A549 (cell line): ENCODE data around the gene LASP1. TPM values are rescaled to one million over a fixed set of nuclear protein-coding genes. Genes with fewer than 3 reads are reported as not detected.
A peak's percentile ranks its signal among the peaks of the same experiment; 100 is the strongest.

Source experiments
- ATAC-seq, 2 experiments: fragments of 200-7000 bp in 1 of 2; fragments of >200 bp in 1 of 2; cut with Nextera tagmentation in 1 of 2; cut with Tn5 transposase in 1 of 2; 3 replicates each; pipeline versions ENCODE4 v1.8.0 to v1.9.1; 2018 to 2020; ENCODE audit warnings: mild to moderate bottlenecking in 1 of 2, moderate library complexity in 1 of 2
- CTCF ChIA-PET: fragments of 300-600 bp; sonication (Branson Sonifier 250); formaldehyde crosslinking; extraction: SDS; loops from one replicate; lab custom pipeline; 2021; ENCODE audit warnings: antibody characterized with exemption, inconsistent platforms; lab: Yijun Ruan, JAX
- POLR2A ChIA-PET: fragments of 350-600 bp; formaldehyde crosslinking; extraction: SDS; loops from one replicate; lab custom pipeline; 2021; ENCODE audit warnings: antibody characterized with exemption, inconsistent platforms; lab: Yijun Ruan, JAX
- DNase-seq, 2 experiments: peaks; one replicate each; pipeline versions ENCODE4 v3.0.0 to v3.0.0-alpha.2; 2011 to 2016; ENCODE audit warnings: low read depth in 1 of 2, low spot score in 1 of 2
- FAIRE-seq: peaks from 2 replicates; lab custom pipeline; 2011; peaks lifted over from hg19 to GRCh38; lab: Jason Lieb, UNC
- H3K27ac ChIP-seq, 2 experiments: fragments of >200 bp; sonication (Bioruptor Twin); formaldehyde crosslinking; 3 replicates each; pipeline ENCODE4 v1.5.1; 2016 to 2017
- H3K4me1 ChIP-seq: fragments of >200 bp; sonication (Bioruptor Twin); formaldehyde crosslinking; 3 replicates; pipeline ENCODE4 v1.6.1; 2016
- H3K4me2 ChIP-seq: fragments of >200 bp; sonication (Bioruptor Twin); formaldehyde crosslinking; 3 replicates; pipeline ENCODE4 v1.6.1; 2016
- H3K4me3 ChIP-seq: fragments of >200 bp; sonication (Bioruptor Twin); formaldehyde crosslinking; 3 replicates; pipeline ENCODE4 v1.5.1; 2016
- H3K9me3 ChIP-seq: fragments of >200 bp; sonication (Bioruptor Twin); formaldehyde crosslinking; 3 replicates; pipeline ENCODE4 v1.6.1; 2016
- CBX8 ChIP-seq: fragments of 200-600 bp; sonication (generic); IDR thresholded peaks from 2 replicates; pipeline ENCODE4 v1.6.1; 2016
- CEBPB ChIP-seq, 2 experiments: fragments of >200 bp in 1 of 2; sonication (Bioruptor Twin) in 1 of 2; formaldehyde crosslinking in 1 of 2; IDR thresholded peaks; 2 replicates each; pipeline ENCODE4 v1.6.1; 2012 to 2016
- CHD2 ChIP-seq: fragments of 150-350 bp; IDR thresholded peaks from 2 replicates; pipeline ENCODE4 v1.6.1; 2014; ENCODE audit warnings: low read length; ENCODE audit not compliant: partially characterized antibody
- CHD4 ChIP-seq: fragments of 200-600 bp; sonication (generic); IDR thresholded peaks from 2 replicates; pipeline ENCODE4 v1.6.1; 2016; ENCODE audit warnings: antibody characterized with exemption, mild to moderate bottlenecking, borderline replicate concordance
- EHF ChIP-seq: fragments of 250-450 bp; sonication (Bioruptor Pico); IDR thresholded peaks from 2 replicates; pipeline ENCODE4 v1.5.0; 2020; ENCODE audit warnings: mild to moderate bottlenecking
- EHMT2 ChIP-seq: fragments of 200-600 bp; sonication (generic); IDR thresholded peaks from 2 replicates; pipeline ENCODE4 v1.6.1; 2016; ENCODE audit warnings: antibody characterized with exemption, low read depth, mild to moderate bottlenecking, moderate library complexity
- EP300 ChIP-seq, 2 experiments: fragments of >200 bp; sonication (Bioruptor Twin); formaldehyde crosslinking; IDR thresholded peaks; 2 replicates in 1 of 2; 3 replicates in 1 of 2; pipeline ENCODE4 v1.6.1; 2016 to 2017
- FOSL2 ChIP-seq, 2 experiments: fragments of 450-650 bp in 1 of 2; fragments of >200 bp in 1 of 2; sonication (Bioruptor Twin) in 1 of 2; formaldehyde crosslinking; IDR thresholded peaks; 2 replicates each; pipeline versions ENCODE4 v1.5.0 to v1.6.1; 2016 to 2020; ENCODE audit warnings: mild to moderate bottlenecking in 1 of 2, moderate library complexity in 1 of 2
- FOXS1 ChIP-seq: fragments of 250-450 bp; sonication (Bioruptor Pico); IDR thresholded peaks from 2 replicates; pipeline ENCODE4 v1.5.0; 2020; ENCODE audit warnings: mild to moderate bottlenecking, moderate library complexity
- GATA3 ChIP-seq: IDR thresholded peaks from 2 replicates; pipeline ENCODE4 v1.6.1; 2012; ENCODE audit warnings: borderline replicate concordance
- HEYL ChIP-seq: fragments of 250-450 bp; sonication (Bioruptor Pico); IDR thresholded peaks from 2 replicates; pipeline ENCODE4 v1.8.0; 2021; ENCODE audit warnings: mild to moderate bottlenecking, moderate library complexity
- JUN ChIP-seq, 2 experiments: fragments of >200 bp; sonication (Bioruptor Twin); formaldehyde crosslinking; IDR thresholded peaks; 2 replicates in 1 of 2; 3 replicates in 1 of 2; pipeline ENCODE4 v1.6.1; 2016 to 2017
- KDM1A ChIP-seq: fragments of 200-600 bp; sonication (generic); IDR thresholded peaks from 2 replicates; pipeline ENCODE4 v1.6.1; 2016; ENCODE audit warnings: low read depth, mild to moderate bottlenecking
- MYC ChIP-seq: IDR thresholded peaks from 2 replicates; pipeline ENCODE4 v1.6.1; 2012; ENCODE audit warnings: mild to moderate bottlenecking, inconsistent platforms, low read length, improper control_type of control experiment, borderline replicate concordance
- NFE2L2 ChIP-seq: fragments of 150-350 bp; conservative IDR thresholded peaks from 2 replicates; pipeline ENCODE4 v1.6.1; 2014; ENCODE audit warnings: low read length
- NPAS2 ChIP-seq: fragments of 250-450 bp; sonication (Bioruptor Pico); IDR thresholded peaks from 2 replicates; pipeline ENCODE4 v1.8.0; 2022; ENCODE audit warnings: mild to moderate bottlenecking, moderate library complexity, borderline replicate concordance
- POLR2A ChIP-seq: IDR thresholded peaks from 2 replicates; pipeline ENCODE4 v1.6.1; 2012; ENCODE audit warnings: mild to moderate bottlenecking, low read length
- POLR2AphosphoS2 ChIP-seq: conservative IDR thresholded peaks from 2 replicates; pipeline ENCODE4 v1.6.1; 2012; ENCODE audit warnings: low read length, improper control_type of control experiment, inconsistent platforms
- RCOR1 ChIP-seq: fragments of 150-350 bp; IDR thresholded peaks from 2 replicates; pipeline ENCODE4 v1.6.1; 2014; ENCODE audit warnings: antibody characterized with exemption, low read length, low read depth
- RNF2 ChIP-seq: fragments of 200-600 bp; sonication (generic); IDR thresholded peaks from 2 replicates; pipeline ENCODE4 v1.6.1; 2016; ENCODE audit warnings: low read depth, mild to moderate bottlenecking, antibody characterized with exemption, moderate library complexity, borderline replicate concordance
- TFCP2L1 ChIP-seq: fragments of 250-450 bp; sonication (Bioruptor Pico); IDR thresholded peaks from 2 replicates; pipeline ENCODE4 v1.5.0; 2021; ENCODE audit warnings: mild to moderate bottlenecking
- ZSCAN20 ChIP-seq: fragments of 250-450 bp; sonication (Bioruptor Pico); IDR thresholded peaks from 2 replicates; pipeline ENCODE4 v1.8.0; 2022; ENCODE audit warnings: mild to moderate bottlenecking, moderate library complexity
- WGBS: methylation state at CpG from one replicate; pipeline ENCODE4 v1.1.6; 2017; ENCODE audit errors: missing lambda C conversion rate; 5-methylcytosine and 5-hydroxymethylcytosine counted together
- polyA plus RNA-seq, 4 experiments: library from polyadenylated mRNA; depleted of rRNA in 3 of 4; stranded (reverse); fragments of >200 nt; fragmentation: RNase III in 1 of 4; extraction: RNeasy Plus Mini Kit Qiagen cat#74134 plus additional on column Dnase treatment in 1 of 4; gene quantifications; 2 replicates in 3 of 4; 3 replicates in 1 of 4; pipeline ENCODE4 v1.2.3, GENCODE V29; 2011 to 2017
- TF ChIP-seq, protein P1 (sequence below): fragments of 250-450 bp; sonication (Bioruptor Pico); IDR thresholded peaks from 2 replicates; pipeline ENCODE4 v1.5.0; 2021; ENCODE audit warnings: mild to moderate bottlenecking, moderate library complexity, borderline replicate concordance
- TF ChIP-seq, protein P2 (sequence below): fragments of >200 bp; sonication (Bioruptor Twin); formaldehyde crosslinking; IDR thresholded peaks from 3 replicates; pipeline ENCODE4 v1.5.1; 2016
- TF ChIP-seq, protein P3 (sequence below): fragments of >200 bp; sonication (Bioruptor Twin); formaldehyde crosslinking; IDR thresholded peaks from 3 replicates; pipeline ENCODE4 v1.6.1; 2016

The LASP1 gene
- polyA plus RNA-seq, 2 of the 4 experiments (the other 2 are of a cell fraction), result 145 to 281 TPM

DNA sequence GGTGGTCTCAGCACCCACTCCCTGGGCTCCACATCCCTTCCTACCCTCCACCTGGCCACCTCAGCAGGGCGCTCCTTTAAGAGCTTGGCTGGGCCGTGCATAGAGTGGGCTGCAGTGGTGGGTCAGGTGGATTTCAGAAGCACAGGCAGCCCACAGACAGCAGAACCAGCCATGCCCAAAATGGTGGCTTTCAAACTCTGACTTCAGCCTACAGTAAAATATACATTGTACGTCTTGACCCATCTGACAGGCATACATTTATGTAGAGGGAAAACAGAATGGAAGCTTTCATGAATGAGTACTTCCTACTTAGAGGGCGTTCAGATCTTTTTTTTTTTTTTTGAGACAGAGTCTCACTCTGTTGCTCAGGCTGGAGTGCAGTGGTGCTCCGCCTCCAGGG, 29.6 kb downstream of the LASP1 start (continued):
- TF ChIP-seq NFE2L2 (no peak), GATA3 (no peak), HEYL (no peak), RCOR1 (no peak)
- TF ChIP-seq, protein P1, sequence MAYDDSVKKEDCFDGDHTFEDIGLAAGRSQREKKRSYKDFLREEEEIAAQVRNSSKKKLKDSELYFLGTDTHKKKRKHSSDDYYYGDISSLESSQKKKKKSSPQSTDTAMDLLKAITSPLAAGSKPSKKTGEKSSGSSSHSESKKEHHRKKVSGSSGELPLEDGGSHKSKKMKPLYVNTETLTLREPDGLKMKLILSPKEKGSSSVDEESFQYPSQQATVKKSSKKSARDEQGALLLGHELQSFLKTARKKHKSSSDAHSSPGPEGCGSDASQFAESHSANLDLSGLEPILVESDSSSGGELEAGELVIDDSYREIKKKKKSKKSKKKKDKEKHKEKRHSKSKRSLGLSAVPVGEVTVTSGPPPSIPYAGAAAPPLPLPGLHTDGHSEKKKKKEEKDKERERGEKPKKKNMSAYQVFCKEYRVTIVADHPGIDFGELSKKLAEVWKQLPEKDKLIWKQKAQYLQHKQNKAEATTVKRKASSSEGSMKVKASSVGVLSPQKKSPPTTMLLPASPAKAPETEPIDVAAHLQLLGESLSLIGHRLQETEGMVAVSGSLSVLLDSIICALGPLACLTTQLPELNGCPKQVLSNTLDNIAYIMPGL, result no peak
- TF ChIP-seq, protein P2, sequence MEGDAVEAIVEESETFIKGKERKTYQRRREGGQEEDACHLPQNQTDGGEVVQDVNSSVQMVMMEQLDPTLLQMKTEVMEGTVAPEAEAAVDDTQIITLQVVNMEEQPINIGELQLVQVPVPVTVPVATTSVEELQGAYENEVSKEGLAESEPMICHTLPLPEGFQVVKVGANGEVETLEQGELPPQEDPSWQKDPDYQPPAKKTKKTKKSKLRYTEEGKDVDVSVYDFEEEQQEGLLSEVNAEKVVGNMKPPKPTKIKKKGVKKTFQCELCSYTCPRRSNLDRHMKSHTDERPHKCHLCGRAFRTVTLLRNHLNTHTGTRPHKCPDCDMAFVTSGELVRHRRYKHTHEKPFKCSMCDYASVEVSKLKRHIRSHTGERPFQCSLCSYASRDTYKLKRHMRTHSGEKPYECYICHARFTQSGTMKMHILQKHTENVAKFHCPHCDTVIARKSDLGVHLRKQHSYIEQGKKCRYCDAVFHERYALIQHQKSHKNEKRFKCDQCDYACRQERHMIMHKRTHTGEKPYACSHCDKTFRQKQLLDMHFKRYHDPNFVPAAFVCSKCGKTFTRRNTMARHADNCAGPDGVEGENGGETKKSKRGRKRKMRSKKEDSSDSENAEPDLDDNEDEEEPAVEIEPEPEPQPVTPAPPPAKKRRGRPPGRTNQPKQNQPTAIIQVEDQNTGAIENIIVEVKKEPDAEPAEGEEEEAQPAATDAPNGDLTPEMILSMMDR, result no peak

DNA sequence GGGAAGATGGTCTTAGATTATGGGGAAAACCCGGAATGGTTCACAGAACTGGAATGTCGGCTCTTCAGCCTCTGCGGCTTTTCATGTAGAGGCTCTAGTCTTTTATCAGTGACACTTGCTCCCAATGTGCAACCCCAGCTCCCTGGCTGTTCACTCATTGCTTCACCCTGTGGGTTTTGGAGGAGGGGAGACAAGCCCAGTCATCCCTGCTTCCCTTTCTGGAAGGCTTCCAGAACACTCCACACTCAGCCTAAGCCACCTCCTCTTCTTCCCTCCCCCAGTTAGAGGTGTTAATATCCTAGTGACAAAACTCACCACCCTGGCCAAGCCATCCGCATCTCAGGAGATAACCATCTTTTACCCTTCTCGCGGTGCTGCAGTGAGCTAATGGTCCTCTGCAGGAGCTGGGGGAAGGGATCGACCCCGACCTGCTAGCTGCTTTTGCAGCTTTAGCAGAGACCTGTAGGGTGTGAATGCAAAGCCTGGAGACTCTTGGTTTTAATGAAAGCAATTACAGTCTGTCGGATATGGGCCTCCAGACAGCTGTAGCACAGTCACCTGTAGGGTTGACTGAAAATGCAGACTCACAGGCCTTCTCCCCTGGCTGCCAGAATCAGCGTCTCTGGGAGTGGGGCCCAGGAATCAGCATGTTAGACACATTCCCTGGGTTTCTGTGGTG, 31.3 kb downstream of the LASP1 start:
- no peak for TF ChIP-seq NPAS2 (CRISPR knock-in tag)
- TF ChIP-seq, protein P3, sequence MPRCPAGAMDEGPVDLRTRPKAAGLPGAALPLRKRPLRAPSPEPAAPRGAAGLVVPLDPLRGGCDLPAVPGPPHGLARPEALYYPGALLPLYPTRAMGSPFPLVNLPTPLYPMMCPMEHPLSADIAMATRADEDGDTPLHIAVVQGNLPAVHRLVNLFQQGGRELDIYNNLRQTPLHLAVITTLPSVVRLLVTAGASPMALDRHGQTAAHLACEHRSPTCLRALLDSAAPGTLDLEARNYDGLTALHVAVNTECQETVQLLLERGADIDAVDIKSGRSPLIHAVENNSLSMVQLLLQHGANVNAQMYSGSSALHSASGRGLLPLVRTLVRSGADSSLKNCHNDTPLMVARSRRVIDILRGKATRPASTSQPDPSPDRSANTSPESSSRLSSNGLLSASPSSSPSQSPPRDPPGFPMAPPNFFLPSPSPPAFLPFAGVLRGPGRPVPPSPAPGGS, result peak; percentile 53; the same call in 1 of the 3 replicates
- no peak for TF ChIP-seq EHMT2
- peak; percentile 64; the same call in 1 of the 2 replicates for TF ChIP-seq GATA3
- TF ChIP-seq JUN (IDR thresholded peaks at IDR 0.05), result peak in 1 of 2 experiments; percentile 74; a peak in 2 of 5 replicates
- TF ChIP-seq FOXS1 (CRISPR knock-in tag), result no peak
- no peak for TF ChIP-seq EHF (CRISPR knock-in tag)
- TF ChIP-seq RNF2, result no peak
- 0 out of 2 replicates have a peak, but pooled peaks have one; percentile 73 for TF ChIP-seq POLR2AphosphoS2
- peak in 1 of 2 experiments; percentile 64; a peak in 2 of 5 replicates for TF ChIP-seq EP300 (IDR thresholded peaks at IDR 0.05)
- no peak for TF ChIP-seq ZSCAN20 (CRISPR knock-in tag)
- TF ChIP-seq CEBPB (IDR thresholded peaks at IDR 0.05), result peak; percentile 68 to 87; a peak in 3 of 4 replicates
- no peak for TF ChIP-seq CHD4
- TF ChIP-seq CHD2, result no peak
- TF ChIP-seq FOSL2 (IDR thresholded peaks at IDR 0.05), result no peak
- peak; percentile 65 for TF ChIP-seq FOSL2 (CRISPR knock-in tag; IDR thresholded peaks at IDR 0.05)
- TF ChIP-seq TFCP2L1 (CRISPR knock-in tag), result no peak
- TF ChIP-seq CBX8, result no peak
- no peak for TF ChIP-seq MYC
- TF ChIP-seq KDM1A, result no peak
- no peak for TF ChIP-seq POLR2A
- no peak overlapping the region for H3K4me3 ChIP-seq
- ATAC-seq (peak; percentile 76 to 79), FAIRE-seq (peak; percentile 95), DNase-seq (peak; percentile 78 to 93)
- H3K27ac ChIP-seq, result peak overlapping the region; percentile 35 to 85; a peak in 5 of 6 replicates
- H3K4me1 ChIP-seq, result peaks cover 63% of the 10 kb centered on the region
- peak overlapping the region; percentile 60 for H3K4me2 ChIP-seq
- 26% methylated on average over 10 of the region's 10 CpGs for WGBS
- ChIA-PET POLR2A (interaction anchor here (0.5 to 2.6 kb wide), 5 partner anchors 20 to 221 kb away, joined by 3 to 22 read pairs (median 5); partner anchors contain the start of genes LASP1 and RPL23), CTCF (interaction anchor here (0.6 to 3.8 kb wide), 15 partner anchors 9 to 274 kb away, joined by 3 to 19 read pairs (median 4); partner anchors contain the start of genes FBXO47, LASP1 and LASP1NB)
- no peaks in the 10 kb centered on the region for H3K9me3 ChIP-seq
